GM12891 (cell line): ENCODE results near the gene MEGF6.

ENCODE experiments used
- POLR2A ChIP-seq: IDR thresholded peaks from 2 replicates; pipeline ENCODE4 v1.6.1; 2011; ENCODE audit warnings: low read depth, low read length, control low read depth
- POLR2AphosphoS5 ChIP-seq: IDR thresholded peaks from 2 replicates; pipeline ENCODE4 v1.6.1; 2011; ENCODE audit warnings: low read depth, low read length, control low read depth
- SPI1 ChIP-seq: IDR thresholded peaks from 2 replicates; pipeline ENCODE4 v1.6.1; 2011; ENCODE audit warnings: low read depth, low read length, control low read depth

- no peak for TF ChIP-seq POLR2A
- TF ChIP-seq POLR2AphosphoS5, result no peak
- TF ChIP-seq SPI1, result no peak
Measured at GRCh38 chr1:3472906-3473305, 138.4 kb downstream of the MEGF6 start.
